Measurements from ENCODE around the gene GRK5.
"Not testable (repeated sequence)": the region's sequence is repeated elsewhere in the genome, so short reads cannot be mapped to it uniquely, and the experiment has no call there.

Gene GRK5

GRCh38 chr10:119427263-119427864, 220.0 kb downstream of the GRK5 start:
- DNase-seq: no peak

- DNase-seq: no peak
Observed at GRCh38 chr10:119428789-119429188, 221.4 kb downstream of the GRK5 start.

- DNase-seq: no peak
Observed at GRCh38 chr10:119429771-119430170, 222.4 kb downstream of the GRK5 start.

- DNase-seq: no peak
Observed at GRCh38 chr10:119431034-119431772, 223.8 kb downstream of the GRK5 start.

- no peak for DNase-seq
Observed at GRCh38 chr10:119431773-119432135, 224.4 kb downstream of the GRK5 start.

GRCh38 chr10:119434942-119435341, 227.6 kb downstream of the GRK5 start:
- not testable (repeated sequence) for DNase-seq

- no peak for DNase-seq
Observed at GRCh38 chr10:119438717-119439116, 231.3 kb downstream of the GRK5 start.

GRCh38 chr10:119439922-119440321, 232.6 kb downstream of the GRK5 start:
- no peak for DNase-seq

GRCh38 chr10:119441151-119441821, 233.9 kb downstream of the GRK5 start:
- DNase-seq: no peak

- peak; percentile 43 for DNase-seq
Observed at GRCh38 chr10:119441921-119442757, 234.8 kb downstream of the GRK5 start.

- DNase-seq: no peak
Observed at GRCh38 chr10:119442758-119443060, 235.3 kb downstream of the GRK5 start.

- DNase-seq: no peak
Observed at GRCh38 chr10:119443441-119443840, 236.1 kb downstream of the GRK5 start.

GRCh38 chr10:119443970-119444660, 236.7 kb downstream of the GRK5 start:
- no peak for DNase-seq

GRCh38 chr10:119444866-119445265, 237.5 kb downstream of the GRK5 start:
- no peak for DNase-seq

- peak; percentile 72 for DNase-seq
Observed at GRCh38 chr10:119445311-119445934, 238.1 kb downstream of the GRK5 start.

- DNase-seq: no peak
Observed at GRCh38 chr10:119445935-119446317, 238.6 kb downstream of the GRK5 start.

GRCh38 chr10:119446441-119447277, 239.3 kb downstream of the GRK5 start:
- DNase-seq: no peak

GRCh38 chr10:119447421-119447820, 240.1 kb downstream of the GRK5 start:
- DNase-seq: no peak

- no peak for DNase-seq
Observed at GRCh38 chr10:119447823-119448546, 240.6 kb downstream of the GRK5 start.
